GM12892 (cell line): ENCODE measurements around the gene OR2B2.

Experiments used
- POLR2A ChIP-seq: IDR thresholded peaks from 2 replicates; pipeline ENCODE4 v1.6.1; 2011; ENCODE audit warnings: low read depth, low read length, control low read depth
- POLR2AphosphoS5 ChIP-seq: IDR thresholded peaks from 2 replicates; pipeline ENCODE4 v1.6.1; 2011; ENCODE audit warnings: low read depth, low read length, control low read depth
- TAF1 ChIP-seq: IDR thresholded peaks from 2 replicates; pipeline ENCODE4 v1.6.1; 2011; ENCODE audit warnings: low read depth, mild to moderate bottlenecking, control low read depth, low read length, borderline replicate concordance

DNA sequence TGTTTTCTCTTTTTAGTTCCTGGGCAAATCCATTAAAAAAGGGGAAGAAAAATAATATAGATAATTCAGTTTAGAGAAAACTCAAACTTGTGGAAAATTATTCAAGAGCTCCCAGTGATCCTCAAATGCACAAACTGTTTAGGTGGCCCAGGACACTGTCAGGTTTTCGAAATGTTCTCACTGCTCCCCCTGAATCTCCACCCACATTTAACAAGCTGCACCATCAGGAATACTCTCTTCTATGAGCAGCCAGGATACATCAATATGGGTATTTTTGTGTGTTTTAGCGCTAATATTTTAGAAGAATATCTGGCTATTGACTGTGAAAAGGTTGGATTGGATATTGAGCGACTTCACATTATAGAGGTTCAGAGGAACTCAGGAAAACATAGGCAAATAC is 43.9 kb downstream of the OR2B2 start:
- TF ChIP-seq POLR2A (no peak), TAF1 (no peak), POLR2AphosphoS5 (no peak)
